Measurements from ENCODE around the gene UCMA.

The UCMA gene

GRCh38 chr10:13222151-13222550 lies 12.0 kb downstream of the UCMA start:
- peaks cover 10% of the 10 kb centered on the region for H3K9me3 Mint-ChIP-seq
- no peak for DNase-seq
- H3K4me1 Mint-ChIP-seq, result no peaks in the 10 kb centered on the region
- H3K36me3 Mint-ChIP-seq (ENCODE audit: low read depth), result peaks cover 5% of the 10 kb centered on the region
- TF ChIP-seq, protein P1, sequence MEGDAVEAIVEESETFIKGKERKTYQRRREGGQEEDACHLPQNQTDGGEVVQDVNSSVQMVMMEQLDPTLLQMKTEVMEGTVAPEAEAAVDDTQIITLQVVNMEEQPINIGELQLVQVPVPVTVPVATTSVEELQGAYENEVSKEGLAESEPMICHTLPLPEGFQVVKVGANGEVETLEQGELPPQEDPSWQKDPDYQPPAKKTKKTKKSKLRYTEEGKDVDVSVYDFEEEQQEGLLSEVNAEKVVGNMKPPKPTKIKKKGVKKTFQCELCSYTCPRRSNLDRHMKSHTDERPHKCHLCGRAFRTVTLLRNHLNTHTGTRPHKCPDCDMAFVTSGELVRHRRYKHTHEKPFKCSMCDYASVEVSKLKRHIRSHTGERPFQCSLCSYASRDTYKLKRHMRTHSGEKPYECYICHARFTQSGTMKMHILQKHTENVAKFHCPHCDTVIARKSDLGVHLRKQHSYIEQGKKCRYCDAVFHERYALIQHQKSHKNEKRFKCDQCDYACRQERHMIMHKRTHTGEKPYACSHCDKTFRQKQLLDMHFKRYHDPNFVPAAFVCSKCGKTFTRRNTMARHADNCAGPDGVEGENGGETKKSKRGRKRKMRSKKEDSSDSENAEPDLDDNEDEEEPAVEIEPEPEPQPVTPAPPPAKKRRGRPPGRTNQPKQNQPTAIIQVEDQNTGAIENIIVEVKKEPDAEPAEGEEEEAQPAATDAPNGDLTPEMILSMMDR (IDR thresholded peaks at IDR 0.05), result no peak
- H3K27ac Mint-ChIP-seq, result no peak overlapping the region
- H3K4me3 Mint-ChIP-seq, result no peak overlapping the region
- H3K27me3 Mint-ChIP-seq (ENCODE audit: low read depth, poor library complexity), result no peaks in the 10 kb centered on the region

- TF ChIP-seq, protein P1 (IDR thresholded peaks at IDR 0.05), result no peak
- no peak overlapping the region for H3K4me3 Mint-ChIP-seq
- H3K36me3 Mint-ChIP-seq (ENCODE audit: low read depth), result peaks cover 5% of the 10 kb centered on the region
- H3K9me3 Mint-ChIP-seq, result peaks cover 10% of the 10 kb centered on the region
- no peaks in the 10 kb centered on the region for H3K4me1 Mint-ChIP-seq
- no peaks in the 10 kb centered on the region for H3K27me3 Mint-ChIP-seq (ENCODE audit: low read depth, poor library complexity)
- no peak for DNase-seq
- no peak overlapping the region for H3K27ac Mint-ChIP-seq
Observed at GRCh38 chr10:13221572-13221971, 12.6 kb downstream of the UCMA start.

GRCh38 chr10:13219685-13220670 lies 14.2 kb downstream of the UCMA start:
- H3K4me1 Mint-ChIP-seq, result no peaks in the 10 kb centered on the region
- TF ChIP-seq, protein P1 (IDR thresholded peaks at IDR 0.05), result no peak
- DNase-seq, result no peak
- H3K36me3 Mint-ChIP-seq (ENCODE audit: low read depth), result peaks cover 9% of the 10 kb centered on the region
- H3K4me3 Mint-ChIP-seq, result no peak overlapping the region
- no peak overlapping the region for H3K27ac Mint-ChIP-seq
- H3K27me3 Mint-ChIP-seq (ENCODE audit: low read depth, poor library complexity), result no peaks in the 10 kb centered on the region
- H3K9me3 Mint-ChIP-seq, result peaks cover 16% of the 10 kb centered on the region

DNA sequence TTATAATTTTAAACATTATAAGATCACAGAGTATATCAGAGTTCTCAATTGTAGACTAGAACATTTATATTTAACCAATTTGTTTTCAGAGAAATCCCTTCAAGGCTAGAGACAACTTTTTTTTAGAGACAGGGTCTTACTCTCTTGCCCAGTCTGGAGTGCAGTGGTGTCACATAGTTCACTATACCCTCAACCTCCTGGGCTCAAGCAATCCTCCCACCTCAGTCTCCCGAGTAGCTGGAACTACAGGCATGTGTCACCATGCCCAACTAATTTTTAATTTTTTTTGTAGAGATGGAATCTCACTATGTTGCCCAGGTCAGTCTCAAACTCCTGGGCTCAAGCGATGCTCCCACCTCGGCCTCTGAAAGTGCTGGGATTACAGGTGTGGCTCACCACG lies 15.3 kb downstream of the UCMA start:
- H3K36me3 Mint-ChIP-seq (ENCODE audit: low read depth), result peaks cover 16% of the 10 kb centered on the region
- no peaks in the 10 kb centered on the region for H3K27me3 Mint-ChIP-seq (ENCODE audit: low read depth, poor library complexity)
- TF ChIP-seq, protein P1 (IDR thresholded peaks at IDR 0.05), result no peak
- no peak for DNase-seq
- H3K9me3 Mint-ChIP-seq, result peaks cover 22% of the 10 kb centered on the region
- H3K4me3 Mint-ChIP-seq, result no peak overlapping the region
- H3K27ac Mint-ChIP-seq, result no peak overlapping the region
- no peaks in the 10 kb centered on the region for H3K4me1 Mint-ChIP-seq

GRCh38 chr10:13213163-13213562 lies 21.0 kb downstream of the UCMA start:
- H3K36me3 Mint-ChIP-seq (ENCODE audit: low read depth), result peaks cover 62% of the 10 kb centered on the region
- no peaks in the 10 kb centered on the region for H3K27me3 Mint-ChIP-seq (ENCODE audit: low read depth, poor library complexity)
- DNase-seq, result no peak
- TF ChIP-seq, protein P1 (IDR thresholded peaks at IDR 0.05), result no peak
- H3K4me3 Mint-ChIP-seq, result no peak overlapping the region
- no peak overlapping the region for H3K27ac Mint-ChIP-seq
- H3K4me1 Mint-ChIP-seq, result no peaks in the 10 kb centered on the region
- peaks cover 20% of the 10 kb centered on the region for H3K9me3 Mint-ChIP-seq
